NAMALWA (cell line): ENCODE results near the gene SEC22C.
A peak's percentile ranks its signal among the peaks of the same experiment; 100 is the strongest.
"Not testable (repeated sequence)": the region's sequence is repeated elsewhere in the genome, so short reads cannot be mapped to it uniquely, and the experiment has no call there.

Experiments
- DNase-seq: peaks from one replicate; pipeline ENCODE4 v3.0.0-alpha.2; 2015; ENCODE audit warnings: low spot score

SEC22C gene

GRCh38 chr3:42581709-42582473 is at the start of gene SEC22C:
SEC22C (minus strand) TSS chr3:42581967; CDS start chr3:42569046, 12,921 bp downstream.
- peak; percentile 94 for DNase-seq

- peak; percentile 51 for DNase-seq
Observed at GRCh38 chr3:42613462-42613861, 31.7 kb upstream of the SEC22C start.

- no peak for DNase-seq
Observed at GRCh38 chr3:42612928-42613327, 31.2 kb upstream of the SEC22C start.

- DNase-seq = no peak
Observed at GRCh38 chr3:42612217-42612616, 30.4 kb upstream of the SEC22C start.

GRCh38 chr3:42610976-42611375 is 29.2 kb upstream of the SEC22C start:
- no peak for DNase-seq

- no peak for DNase-seq
Observed at GRCh38 chr3:42608581-42608980, 26.8 kb upstream of the SEC22C start.

- no peak for DNase-seq
Observed at GRCh38 chr3:42605546-42606173, 23.9 kb upstream of the SEC22C start.

- no peak for DNase-seq
Observed at GRCh38 chr3:42602961-42603360, 21.2 kb upstream of the SEC22C start.

- peak; percentile 59 for DNase-seq
Observed at GRCh38 chr3:42601896-42602581, 20.3 kb upstream of the SEC22C start.

- peak; percentile 64 for DNase-seq
Observed at GRCh38 chr3:42600958-42601675, 19.4 kb upstream of the SEC22C start.

GRCh38 chr3:42600111-42600957 is 18.6 kb upstream of the SEC22C start, which contains the start of gene NKTR:
NKTR (plus strand) TSS chr3:42600686; CDS start chr3:42601007, 321 bp downstream.
- peak; percentile 98 for DNase-seq

- DNase-seq = not testable (repeated sequence)
Observed at GRCh38 chr3:42597098-42597497, 15.3 kb upstream of the SEC22C start.

- no peak for DNase-seq
Observed at GRCh38 chr3:42595682-42596081, 13.9 kb upstream of the SEC22C start.

GRCh38 chr3:42593635-42594034 is 11.9 kb upstream of the SEC22C start:
- no peak for DNase-seq

GRCh38 chr3:42591811-42592210 is 10.0 kb upstream of the SEC22C start:
- no peak for DNase-seq

GRCh38 chr3:42590989-42591756 is 9.4 kb upstream of the SEC22C start:
- DNase-seq = no peak

GRCh38 chr3:42589382-42590109 is 7.8 kb upstream of the SEC22C start:
- no peak for DNase-seq

- DNase-seq = no peak
Observed at GRCh38 chr3:42588625-42589024, 6.9 kb upstream of the SEC22C start.

GRCh38 chr3:42582474-42583070 is 805 bp upstream of the SEC22C start:
- DNase-seq = no peak

GRCh38 chr3:42581400-42581708 is 413 bp downstream of the SEC22C start:
- no peak for DNase-seq
